HCT116 (cell line): ENCODE measurements around the gene ABCB1. TPM values are rescaled to one million over a fixed set of nuclear protein-coding genes. Genes with fewer than 3 reads are reported as not detected.

ENCODE experiments used
- ATAC-seq: fragments of 200-7000 bp; cut with Tn5 transposase; 2 replicates; pipeline ENCODE4 v1.9.1; 2020; ENCODE audit warnings: mild to moderate bottlenecking, moderate library complexity
- BruUV-seq: library from RNA; stranded (reverse); fragments of 400-500 nt; replicated peaks from 2 replicates; lab custom pipeline; 2021; lab: Mats Ljungman, UMichigan
- CTCF ChIA-PET: fragments of 300-600 bp; sonication (Branson Sonifier 250); formaldehyde crosslinking; loops from one replicate; lab custom pipeline; 2021; ENCODE audit warnings: antibody characterized with exemption; lab: Charles Lee
- POLR2A ChIA-PET: fragments of 300-600, 350-600 bp; sonication (Branson Sonifier 250); formaldehyde crosslinking; loops from one replicate; lab custom pipeline; 2021; ENCODE audit warnings: antibody characterized with exemption; lab: Charles Lee
- RAD21 ChIA-PET, 2 experiments: fragments of 300-600 bp; sonication (Branson Sonifier 250); formaldehyde crosslinking; loops; one replicate each; lab custom pipeline; 2023; ENCODE audit warnings: low total read pairs in 2 of 2; ENCODE audit not compliant: uncharacterized antibody in 2 of 2, unreplicated experiment in 2 of 2, low non-redundant PET in 1 of 2; lab: Charles Lee
- DNase-seq: peaks from one replicate; pipeline ENCODE4 v3.0.0-alpha.2; 2010; ENCODE audit warnings: low read depth, low spot score
- H2AFZ ChIP-seq: fragments of 200-600 bp; shearing (Covaris generic), sonication (generic); 2 replicates; pipeline ENCODE4 v1.6.1; 2017; ENCODE audit warnings: low read depth, mixed run types, mixed read lengths, antibody characterized with exemption, low read length; ENCODE audit not compliant: poor library complexity, severe bottlenecking
- H3K27ac ChIP-seq: 2 replicates; pipeline ENCODE4 v1.5.1; 2012; ENCODE audit warnings: low read depth, low read length
- H3K27me3 ChIP-seq: fragments of 200-600 bp; sonication (generic); 2 replicates; pipeline ENCODE4 v1.6.1; 2016; ENCODE audit warnings: mixed run types, low read length, mixed read lengths; ENCODE audit not compliant: insufficient read depth
- H3K36me3 ChIP-seq, 2 experiments: fragments of 200-500 bp in 1 of 2; fragments of 200-600 bp in 1 of 2; sonication (Bioruptor generic) in 1 of 2; sonication (generic) in 1 of 2; 2 replicates each; pipeline versions ENCODE4 v1.5.1 to v1.6.1; 2014 to 2016; ENCODE audit warnings: low read length in 2 of 2, inconsistent platforms in 1 of 2, mixed read lengths in 1 of 2, mixed run types in 1 of 2; ENCODE audit not compliant: insufficient read depth in 2 of 2, control insufficient read depth in 1 of 2
- H3K4me1 ChIP-seq, 2 experiments: fragments of 200-600 bp in 1 of 2; sonication (generic) in 1 of 2; 2 replicates each; pipeline versions ENCODE4 v1.5.1 to v1.6.1; 2012 to 2017; ENCODE audit warnings: low read length in 2 of 2, inconsistent platforms in 1 of 2, mild to moderate bottlenecking in 1 of 2, mixed read lengths in 1 of 2, mixed run types in 1 of 2, moderate library complexity in 1 of 2; ENCODE audit not compliant: insufficient read depth in 2 of 2, control insufficient read depth in 1 of 2
- H3K4me2 ChIP-seq: fragments of 200-600 bp; sonication (generic); 2 replicates; pipeline ENCODE4 v1.6.1; 2017; ENCODE audit warnings: mixed run types, low read length, mixed read lengths
- H3K4me3 ChIP-seq, 2 experiments: fragments of 200-600 bp in 1 of 2; sonication (generic) in 1 of 2; replicated peaks in 1 of 2; 2 replicates each; pipeline ENCODE4 v1.5.1; 2011 to 2016; ENCODE audit warnings: low read length in 2 of 2, control low read depth in 1 of 2, low read depth in 1 of 2, mild to moderate bottlenecking in 1 of 2, mixed read lengths in 1 of 2, mixed run types in 1 of 2
- H3K79me2 ChIP-seq: fragments of 200-600 bp; sonication (generic); 2 replicates; pipeline ENCODE4 v1.6.1; 2017; ENCODE audit warnings: mild to moderate bottlenecking, mixed run types, low read length, moderate library complexity, mixed read lengths; ENCODE audit not compliant: insufficient read depth
- H3K9ac ChIP-seq: fragments of 200-600 bp; sonication (generic); 2 replicates; pipeline ENCODE4 v1.6.1; 2016; ENCODE audit warnings: low read length, mixed read lengths
- H3K9me2 ChIP-seq: fragments of 200-600 bp; sonication (generic), shearing (Covaris generic); 2 replicates; pipeline ENCODE4 v1.6.1; 2017; ENCODE audit warnings: mixed run types, mild to moderate bottlenecking, moderate library complexity; ENCODE audit not compliant: insufficient read depth
- H3K9me3 ChIP-seq, 2 experiments: fragments of 200-500 bp in 1 of 2; fragments of 200-600 bp in 1 of 2; sonication (Bioruptor generic) in 1 of 2; sonication (generic) in 1 of 2; 2 replicates each; pipeline ENCODE4 v1.6.1; 2014 to 2017; ENCODE audit warnings: low read length in 2 of 2, mixed read lengths in 2 of 2, inconsistent platforms in 1 of 2, low read depth in 1 of 2, mild to moderate bottlenecking in 1 of 2, mixed run types in 1 of 2, moderate library complexity in 1 of 2; ENCODE audit not compliant: control insufficient read depth in 1 of 2, insufficient read depth in 1 of 2
- H4K20me1 ChIP-seq: fragments of 200-600 bp; sonication (generic), shearing (Covaris generic); 2 replicates; pipeline ENCODE4 v1.6.1; 2017; ENCODE audit warnings: mixed run types, mild to moderate bottlenecking, moderate library complexity; ENCODE audit not compliant: insufficient read depth
- ATF3 ChIP-seq: IDR thresholded peaks from 2 replicates; pipeline ENCODE4 v1.6.1; 2012
- CBX3 ChIP-seq: IDR thresholded peaks from 2 replicates; pipeline ENCODE4 v1.6.1; 2012; ENCODE audit warnings: low read depth
- CEBPB ChIP-seq: IDR thresholded peaks from 2 replicates; pipeline ENCODE4 v1.6.1; 2012; ENCODE audit warnings: low read depth
- CTCF ChIP-seq, 3 experiments: fragments of 200-600 bp in 1 of 3; sonication (generic) in 1 of 3; IDR thresholded peaks in 2 of 3; conservative IDR thresholded peaks in 1 of 3; 2 replicates each; pipeline ENCODE4 v1.5.1; 2012 to 2017; ENCODE audit warnings: low read depth in 2 of 3, low read length in 2 of 3, antibody characterized with exemption in 1 of 3, borderline replicate concordance in 1 of 3, control low read depth in 1 of 3, mild to moderate bottlenecking in 1 of 3, mixed read lengths in 1 of 3, mixed run types in 1 of 3, moderate library complexity in 1 of 3; ENCODE audit not compliant: insufficient read depth in 1 of 3
- EGR1 ChIP-seq: IDR thresholded peaks from 2 replicates; pipeline ENCODE4 v1.6.1; 2012; ENCODE audit warnings: low read depth
- ELF1 ChIP-seq: IDR thresholded peaks from 2 replicates; pipeline ENCODE4 v1.6.1; 2012; ENCODE audit warnings: low read depth, borderline replicate concordance
- EZH2 ChIP-seq: fragments of 200-600 bp; sonication (generic); IDR thresholded peaks from 2 replicates; pipeline ENCODE4 v1.6.1; 2017; ENCODE audit warnings: antibody characterized with exemption, mixed run types
- FOSL1 ChIP-seq: IDR thresholded peaks from 2 replicates; pipeline ENCODE4 v1.6.1; 2012; ENCODE audit warnings: low read depth
- MAX ChIP-seq: IDR thresholded peaks from 2 replicates; pipeline ENCODE4 v1.6.1; 2012
- POLR2A ChIP-seq: IDR thresholded peaks from 2 replicates; pipeline ENCODE4 v1.7.0; 2011; ENCODE audit warnings: borderline replicate concordance; ENCODE audit not compliant: insufficient read depth, insufficient read length; ENCODE audit errors: extremely low read depth
- POLR2AphosphoS5 ChIP-seq: IDR thresholded peaks from 2 replicates; pipeline ENCODE4 v1.6.1; 2011; ENCODE audit warnings: mild to moderate bottlenecking, low read depth, low read length, moderate library complexity
- REST ChIP-seq: IDR thresholded peaks from 2 replicates; pipeline ENCODE4 v1.6.1; 2012; ENCODE audit warnings: low read depth
- SIN3A ChIP-seq: IDR thresholded peaks from 2 replicates; pipeline ENCODE4 v1.6.1; 2012; ENCODE audit warnings: low read depth
- SP1 ChIP-seq: IDR thresholded peaks from 2 replicates; pipeline ENCODE4 v1.6.1; 2012; ENCODE audit warnings: low read depth
- SRF ChIP-seq: IDR thresholded peaks from 2 replicates; pipeline ENCODE4 v1.6.1; 2012; ENCODE audit warnings: low read depth
- TCF7L2 ChIP-seq: IDR thresholded peaks from 2 replicates; pipeline ENCODE4 v1.7.0; 2011; ENCODE audit warnings: borderline replicate concordance, inconsistent platforms; ENCODE audit not compliant: insufficient read depth, insufficient read length; ENCODE audit errors: extremely low read depth
- YY1 ChIP-seq: IDR thresholded peaks from 2 replicates; pipeline ENCODE4 v1.6.1; 2011; ENCODE audit warnings: low read length, low read depth, moderate library complexity, mild to moderate bottlenecking; ENCODE audit not compliant: insufficient replicate concordance; ENCODE audit errors: extremely low read depth
- ZBTB33 ChIP-seq: IDR thresholded peaks from 2 replicates; pipeline ENCODE4 v1.6.1; 2011; ENCODE audit warnings: mild to moderate bottlenecking, low read length, moderate library complexity; ENCODE audit not compliant: insufficient replicate concordance; ENCODE audit errors: extremely low read depth
- ZFX ChIP-seq: fragments of 450-650 bp; IDR thresholded peaks from 2 replicates; pipeline ENCODE4 v1.6.1; 2017
- intact Hi-C: fragments of 100-400 bp; cut with micrococcal nuclease; formaldehyde crosslinking; loops from 2 replicates; pipeline ENCODE4 v1.10.0; 2022
- total RNA-seq: library from RNA; stranded (reverse); gene quantifications from one replicate; pipeline ENCODE4 v1.2.1, GENCODE V29; 2021; ENCODE audit not compliant: unreplicated experiment

The ABCB1 gene
- total RNA-seq, 1 experiment from 2014 or later = 1.8 TPM

- ChIA-PET RAD21 (no interaction called here), POLR2A (no interaction called here), CTCF (no interaction called here)
- H3K27me3 ChIP-seq = no peaks in the 10 kb centered on the region
- H3K79me2 ChIP-seq = no peaks in the 10 kb centered on the region
- ATAC-seq (no peak), DNase-seq (no peak)
- H3K4me1 ChIP-seq = peaks cover 3% of the 10 kb centered on the region in 2 experiments
- H3K9me3 ChIP-seq = no peaks in the 10 kb centered on the region
- BruUV-seq = no TSS peak
- no peak overlapping the region for H3K4me3 ChIP-seq
- intact Hi-C loops = no loop called here
- no peaks in the 10 kb centered on the region for H3K36me3 ChIP-seq
- no peak overlapping the region for H3K4me2 ChIP-seq
- H3K9ac ChIP-seq = no peak overlapping the region
- H3K9me2 ChIP-seq = no peaks in the 10 kb centered on the region
- no peak overlapping the region for H3K27ac ChIP-seq
- TF ChIP-seq SIN3A (no peak), MAX (no peak), EGR1 (no peak), EZH2 (no peak), YY1 (no peak), ZBTB33 (no peak), FOSL1 (no peak), ZFX (no peak), TCF7L2 (no peak), SP1 (no peak), CEBPB (no peak), REST (no peak), POLR2A (no peak), SRF (no peak), CTCF (IDR thresholded peaks at IDR 0.05 in 2 of 3, conservative IDR thresholded peaks at IDR 0.05 in 1 of 3; ENCODE audit: borderline replicate concordance in 1 of 3, insufficient read depth in 1 of 3, low read depth in 2 of 3, low read length in 2 of 3) (no peak), CBX3 (no peak), POLR2AphosphoS5 (no peak), ELF1 (no peak), ATF3 (no peak)
- H4K20me1 ChIP-seq = no peaks in the 10 kb centered on the region
- no peak overlapping the region for H2AFZ ChIP-seq
Observed at GRCh38 chr7:87543623-87544022, 57.1 kb downstream of the ABCB1 start.
